NCI-H345 treated with DMSO at 0.1 percent for 48 hours (cell line): ENCODE data around the gene CDH9.

Experiments
- DNase-seq: peaks from one replicate; lab custom pipeline; 2025; ENCODE audit not compliant: unreplicated experiment; lab: John Stamatoyannopoulos, UW

CDH9 gene

GRCh38 chr5:26843677-26844076 is 194.7 kb downstream of the CDH9 start:
- DNase-seq: no peak

DNA sequence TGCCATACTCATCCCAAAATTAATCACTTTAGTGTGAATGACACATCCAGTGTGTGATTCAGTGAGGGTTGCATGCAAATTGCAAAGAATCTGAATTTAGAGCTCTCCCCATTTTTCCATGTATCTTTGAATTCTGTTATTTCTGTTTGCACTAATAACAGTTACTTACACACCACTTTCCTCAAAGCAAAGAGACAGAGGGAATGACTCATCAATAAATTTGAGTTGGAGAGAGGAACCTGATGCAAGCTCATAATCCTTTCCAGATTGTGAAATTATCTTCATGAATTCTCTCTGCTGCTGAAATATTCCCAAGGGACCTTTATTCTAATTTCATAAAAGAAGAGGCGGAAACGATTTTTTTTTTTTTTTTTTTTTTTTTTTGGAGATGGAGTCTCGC is 204.8 kb downstream of the CDH9 start:
- DNase-seq: no peak
